Ovary (tissue), 9 donors: ENCODE results near the gene USP11. TPM values are rescaled to one million over a fixed set of nuclear protein-coding genes. Genes with fewer than 3 reads are reported as not detected.

ENCODE experiments used
- DNase-seq, 5 donors: peaks; one replicate each; pipeline ENCODE4 v3.0.0-alpha.2; 2019 to 2020
- H3K27ac ChIP-seq, 2 donors: fragments of 200-600 bp; one replicate each; pipeline versions ENCODE4 v1.5.1 to v1.8.0; 2019 to 2022
- H3K27me3 ChIP-seq: fragments of 200-600 bp; one replicate; pipeline ENCODE4 v1.8.0; 2022
- H3K36me3 ChIP-seq: fragments of 200-600 bp; sonication (generic); one replicate; pipeline ENCODE4 v1.5.1; 2019
- H3K4me1 ChIP-seq: one replicate; pipeline ENCODE4 v1.8.1; 2013; ENCODE audit warnings: mild to moderate bottlenecking, moderate library complexity; ENCODE audit not compliant: insufficient read depth
- H3K4me3 ChIP-seq: fragments of 200-600 bp; sonication (generic); one replicate; pipeline ENCODE4 v1.5.1; 2017
- H3K9me3 ChIP-seq, 2 donors: fragments of 200-600 bp in 1 of 2; sonication (generic) in 1 of 2; one replicate each; pipeline versions ENCODE4 v1.5.1 to v1.8.1; 2013 to 2019; ENCODE audit warnings: mild to moderate bottlenecking in 1 of 2, moderate library complexity in 1 of 2
- CTCF ChIP-seq, 3 donors: fragments of 450-650 bp in 2 of 3; fragments of 200-600 bp in 1 of 3; IDR thresholded peaks; one replicate each; pipeline versions ENCODE4 v1.5.1 to v1.8.0; 2016 to 2022; ENCODE audit warnings: antibody characterized with exemption in 3 of 3, mild to moderate bottlenecking in 1 of 3
- EP300 ChIP-seq: sonication (generic); formaldehyde crosslinking; IDR thresholded peaks from one replicate; pipeline ENCODE4 v1.6.1; 2017; ENCODE audit warnings: antibody characterized with exemption
- POLR2A ChIP-seq: fragments of 450-650 bp; IDR thresholded peaks from one replicate; pipeline ENCODE4 v1.6.1; 2017; ENCODE audit warnings: antibody characterized with exemption, mild to moderate bottlenecking, moderate library complexity
- WGBS, 3 donors: extraction: QIAGEN DNeasy Blood & Tissue Kit in 1 of 3; methylation state at CpG; one replicate each; pipeline versions ENCODE4 v1.1.5 to v1.1.7; 2013 to 2017; 5-methylcytosine and 5-hydroxymethylcytosine counted together
- intact Hi-C, 4 donors: fragments of 100-400 bp; cut with DNase I; formaldehyde crosslinking; loops; one replicate each; pipeline versions ENCODE4 v1.11.0 to v1.15.1; 2022 to 2023
- polyA plus RNA-seq, 2 donors: library from polyadenylated mRNA; stranded (reverse); fragments of 200-250 nt in 1 of 2; fragments of 350-450 nt in 1 of 2; fragmentation: Illumina TruSeq in 1 of 2; extraction: RNeasy Lipid Tissue Mini Kit (QIAGEN cat#74804) in 1 of 2; gene quantifications; one replicate each; pipeline ENCODE4 v1.2.3, GENCODE V29; 2013 to 2014
- total RNA-seq, 7 donors: library from RNA; depleted of rRNA in 2 of 7; stranded (reverse); fragments of >200 nt in 2 of 7; fragmentation: NEBNext Ultra II Directional in 3 of 7; extraction: Animal tissue kit (Norgen Biotek cat#: 25700) in 3 of 7; gene quantifications; one replicate each; pipeline versions ENCODE4 v1.1.0 to v1.2.4, GENCODE V29; 2016 to 2023
- donor health status: DM: no; HTN: no; CAD: no; lungs with moderate emphysema.
- donor health status: DM: no; HTN: no; CAD: no.
- donor health status: Bipolar disorder and iron deficiency.
- donor health status: DM: yes; HTN: yes; CAD: no.
- donor health status: DM: no; HTN: no; CAD: no.
- donor health status: DM: yes; HTN: yes; CAD: no.

USP11 gene
- total and polyA plus RNA-seq, 9 donors = 55.6 to 166 (median 109) TPM

GRCh38 chrX:47218920-47219815 lies 13.6 kb upstream of the USP11 start:
- WGBS, 3 donors = 13 to 25% (median 14%) methylated on average over 38 to 60 of the region's 60 CpGs
- H3K27me3 ChIP-seq = no peaks in the 10 kb centered on the region
- TF ChIP-seq CTCF (IDR thresholded peaks at IDR 0.05) (no peak), POLR2A (no peak), EP300 (no peak)
- peak overlapping the region; percentile 83 for H3K4me3 ChIP-seq
- DNase-seq = peak; percentile 53 to 81 (median 79)
- H3K9me3 ChIP-seq = no peaks in the 10 kb centered on the region
- H3K36me3 ChIP-seq = no peaks in the 10 kb centered on the region
- peak overlapping the region; percentile 88 to 93 for H3K27ac ChIP-seq
- intact Hi-C loops = no loop called here
- H3K4me1 ChIP-seq = peaks cover 16% of the 10 kb centered on the region

- H3K4me1 ChIP-seq = peaks cover 16% of the 10 kb centered on the region
- no peaks in the 10 kb centered on the region for H3K9me3 ChIP-seq
- peak in 2 of 5 donors; percentile 18 to 31 for DNase-seq
- H3K27me3 ChIP-seq = no peaks in the 10 kb centered on the region
- 65 to 76% (median 75%) methylated on average over 4 of the region's 4 CpGs for WGBS, 3 donors
- TF ChIP-seq POLR2A = no peak
- TF ChIP-seq CTCF (IDR thresholded peaks at IDR 0.05) = no peak
- intact Hi-C loops = no loop called here
- H3K27ac ChIP-seq = no peak overlapping the region
- no peaks in the 10 kb centered on the region for H3K36me3 ChIP-seq
- no peak overlapping the region for H3K4me3 ChIP-seq
These were observed 11.1 kb upstream of the USP11 start for GRCh38 chrX:47221756-47222155.

GRCh38 chrX:47222751-47223350 lies 10.0 kb upstream of the USP11 start:
- no peaks in the 10 kb centered on the region for H3K36me3 ChIP-seq
- H3K27ac ChIP-seq = no peak overlapping the region
- TF ChIP-seq CTCF (IDR thresholded peaks at IDR 0.05) (no peak), POLR2A (no peak)
- no peaks in the 10 kb centered on the region for H3K9me3 ChIP-seq
- 84 to 94% (median 93%) methylated on average over 10 of the region's 10 CpGs for WGBS, 3 donors
- no peaks in the 10 kb centered on the region for H3K27me3 ChIP-seq
- H3K4me1 ChIP-seq = peaks cover 16% of the 10 kb centered on the region
- no peak overlapping the region for H3K4me3 ChIP-seq
- intact Hi-C loops = no loop called here
- peak in 2 of 5 donors; percentile 16 to 24 for DNase-seq

GRCh38 chrX:47223476-47224250 lies 9.1 kb upstream of the USP11 start:
- peak in 2 of 5 donors; percentile 9 to 26 for DNase-seq
- intact Hi-C loops = no loop called here
- Histone ChIP-seq H3K27me3 (no peaks in the 10 kb centered on the region), H3K36me3 (no peaks in the 10 kb centered on the region), H3K27ac (no peak overlapping the region), H3K4me1 (peaks cover 16% of the 10 kb centered on the region), H3K9me3 (no peaks in the 10 kb centered on the region), H3K4me3 (no peak overlapping the region)
- 90 to 92% (median 92%) methylated on average over 13 of the region's 13 CpGs for WGBS, 3 donors
- TF ChIP-seq POLR2A = no peak
- TF ChIP-seq CTCF (IDR thresholded peaks at IDR 0.05) = no peak
- no peak for TF ChIP-seq EP300
